ENCODE results near the gene KAZALD1. TPM values are rescaled to one million over a fixed set of nuclear protein-coding genes. Genes with fewer than 3 reads are reported as not detected.

Gene KAZALD1
- total and polyA plus RNA-seq, 10 of the 15 experiments (the other 5 are each of a cell fraction or from before 2014, with no cell fraction given), result 0.10 to 4.3 (median 1.9) TPM

DNA sequence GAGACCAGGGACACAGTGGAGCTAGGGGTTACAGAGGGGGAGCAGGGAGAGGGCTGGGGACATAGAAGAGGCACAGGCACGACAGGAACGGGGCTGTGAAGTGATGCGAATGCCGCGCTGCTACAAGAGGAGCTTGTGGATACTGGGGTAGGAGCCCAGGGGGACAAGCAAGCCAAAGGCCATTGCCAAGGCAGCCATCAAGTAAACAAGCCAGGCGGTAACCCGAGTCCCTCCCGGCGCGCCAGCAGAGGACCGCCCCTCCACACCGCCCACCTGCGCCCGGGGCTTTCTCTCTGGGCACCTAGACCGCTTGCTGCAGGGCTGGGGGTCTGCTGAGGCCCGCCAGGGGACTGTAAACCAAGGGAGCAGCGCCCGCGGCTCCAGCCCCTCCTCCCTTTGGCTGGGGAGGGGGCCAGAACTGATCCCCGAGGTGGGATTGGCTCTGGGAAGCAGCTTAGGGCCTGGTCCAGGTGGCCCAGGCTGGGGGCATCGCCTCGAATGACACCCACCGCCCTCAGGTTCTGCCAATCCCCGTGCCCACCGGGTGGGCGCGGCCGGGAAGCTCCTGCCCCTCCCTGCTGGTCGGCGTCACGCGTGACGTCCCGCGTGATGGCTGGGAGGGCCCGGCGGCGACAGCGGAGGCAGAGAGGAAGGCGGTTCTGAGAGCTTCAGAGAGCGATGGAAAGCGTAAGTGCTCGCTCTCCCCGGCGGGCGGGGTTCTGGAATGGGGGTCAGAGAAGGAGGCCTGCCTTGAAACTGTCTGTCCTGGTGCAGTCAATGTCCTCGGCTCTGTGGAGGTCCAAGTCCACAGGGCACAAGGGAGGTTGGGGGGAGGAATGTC is 29.8 kb upstream of the KAZALD1 start (continued):
- TF ChIP-seq, protein P1, sequence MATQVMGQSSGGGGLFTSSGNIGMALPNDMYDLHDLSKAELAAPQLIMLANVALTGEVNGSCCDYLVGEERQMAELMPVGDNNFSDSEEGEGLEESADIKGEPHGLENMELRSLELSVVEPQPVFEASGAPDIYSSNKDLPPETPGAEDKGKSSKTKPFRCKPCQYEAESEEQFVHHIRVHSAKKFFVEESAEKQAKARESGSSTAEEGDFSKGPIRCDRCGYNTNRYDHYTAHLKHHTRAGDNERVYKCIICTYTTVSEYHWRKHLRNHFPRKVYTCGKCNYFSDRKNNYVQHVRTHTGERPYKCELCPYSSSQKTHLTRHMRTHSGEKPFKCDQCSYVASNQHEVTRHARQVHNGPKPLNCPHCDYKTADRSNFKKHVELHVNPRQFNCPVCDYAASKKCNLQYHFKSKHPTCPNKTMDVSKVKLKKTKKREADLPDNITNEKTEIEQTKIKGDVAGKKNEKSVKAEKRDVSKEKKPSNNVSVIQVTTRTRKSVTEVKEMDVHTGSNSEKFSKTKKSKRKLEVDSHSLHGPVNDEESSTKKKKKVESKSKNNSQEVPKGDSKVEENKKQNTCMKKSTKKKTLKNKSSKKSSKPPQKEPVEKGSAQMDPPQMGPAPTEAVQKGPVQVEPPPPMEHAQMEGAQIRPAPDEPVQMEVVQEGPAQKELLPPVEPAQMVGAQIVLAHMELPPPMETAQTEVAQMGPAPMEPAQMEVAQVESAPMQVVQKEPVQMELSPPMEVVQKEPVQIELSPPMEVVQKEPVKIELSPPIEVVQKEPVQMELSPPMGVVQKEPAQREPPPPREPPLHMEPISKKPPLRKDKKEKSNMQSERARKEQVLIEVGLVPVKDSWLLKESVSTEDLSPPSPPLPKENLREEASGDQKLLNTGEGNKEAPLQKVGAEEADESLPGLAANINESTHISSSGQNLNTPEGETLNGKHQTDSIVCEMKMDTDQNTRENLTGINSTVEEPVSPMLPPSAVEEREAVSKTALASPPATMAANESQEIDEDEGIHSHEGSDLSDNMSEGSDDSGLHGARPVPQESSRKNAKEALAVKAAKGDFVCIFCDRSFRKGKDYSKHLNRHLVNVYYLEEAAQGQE (IDR thresholded peaks at IDR 0.05; ENCODE audit: low read depth, low read length), result no peak
- no peak for TF ChIP-seq CBX3 (IDR thresholded peaks at IDR 0.05; ENCODE audit: borderline replicate concordance, low read depth)
- TF ChIP-seq NBN (IDR thresholded peaks at IDR 0.05), result no peak
- peak; percentile 4; the same call in 1 of the 2 replicates for TF ChIP-seq MXI1 (IDR thresholded peaks at IDR 0.05; ENCODE audit: low read depth, low read length)
- TF ChIP-seq PAX5 (IDR thresholded peaks at IDR 0.05; ENCODE audit: borderline replicate concordance, low read depth, low read length), result peak; percentile 74; the same call in 1 of the 2 replicates
- no peak for TF ChIP-seq ZNF592 (IDR thresholded peaks at IDR 0.05)
- no peak for TF ChIP-seq ZNF384 (IDR thresholded peaks at IDR 0.05; ENCODE audit: borderline replicate concordance, low read depth, low read length)
- TF ChIP-seq HDGF (IDR thresholded peaks at IDR 0.05), result 0 out of 2 replicates have a peak, but pooled peaks have one; percentile 55
- no peak for TF ChIP-seq STAT1 (conservative IDR thresholded peaks at IDR 0.05)
- no peak for TF ChIP-seq JUNB (IDR thresholded peaks at IDR 0.05)
- TF ChIP-seq JUND (IDR thresholded peaks at IDR 0.05; ENCODE audit: low read depth, low read length), result no peak

Measured in GM12878 (cell line).